Activated naive CD4-positive, alpha-beta T cell treated with anti-CD3 and anti-CD28 coated beads for 36 hours (primary cell): ENCODE measurements around the gene CUX1. TPM values are rescaled to one million over a fixed set of nuclear protein-coding genes. Genes with fewer than 3 reads are reported as not detected.

Experiments
- CTCF ChIA-PET: fragments of 350-600 bp; sonication (Branson Sonifier 250); formaldehyde crosslinking; loops from one replicate; lab custom pipeline; 2021; ENCODE audit warnings: antibody characterized with exemption; lab: Charles Lee
- DNase-seq: peaks from one replicate; pipeline ENCODE4 v3.0.0-alpha.2; 2020
- H3K27ac Mint-ChIP-seq: one replicate; pipeline ENCODE4 v1.8.0; 2021; ENCODE audit warnings: mild to moderate bottlenecking, mixed read lengths
- H3K27me3 Mint-ChIP-seq: one replicate; pipeline ENCODE4 v1.8.0; 2021; ENCODE audit warnings: low read depth, mixed read lengths
- H3K36me3 Mint-ChIP-seq: one replicate; pipeline ENCODE4 v1.8.0; 2021; ENCODE audit warnings: low read depth, mixed read lengths
- H3K4me1 Mint-ChIP-seq: one replicate; pipeline ENCODE4 v1.8.0; 2021; ENCODE audit warnings: low read depth, mixed read lengths
- H3K4me3 Mint-ChIP-seq: one replicate; pipeline ENCODE4 v1.8.0; 2021; ENCODE audit warnings: mild to moderate bottlenecking, moderate library complexity, mixed read lengths
- H3K9me3 Mint-ChIP-seq: one replicate; pipeline ENCODE4 v1.8.0; 2021; ENCODE audit warnings: mixed read lengths
- intact Hi-C: fragments of 100-400 bp; cut with micrococcal nuclease; formaldehyde crosslinking; loops from one replicate; pipeline ENCODE4 v1.15.1; 2023
- total RNA-seq, 2 experiments: library from RNA; stranded (reverse); gene quantifications; one replicate each; pipeline ENCODE4 v1.2.3, GENCODE V29; 2021

Gene CUX1
- total RNA-seq, 2 experiments from 2014 or later: 22.2 to 25.5 TPM

GRCh38 chr7:101901661-101902491 lies 84.5 kb downstream of the CUX1 start:
- H3K36me3 Mint-ChIP-seq: no peaks in the 10 kb centered on the region
- H3K27ac Mint-ChIP-seq: no peak overlapping the region
- H3K4me1 Mint-ChIP-seq: no peaks in the 10 kb centered on the region
- intact Hi-C loops: no loop called here
- no peak for DNase-seq
- H3K4me3 Mint-ChIP-seq: no peak overlapping the region
- CTCF ChIA-PET: no interaction called here
- H3K9me3 Mint-ChIP-seq: no peaks in the 10 kb centered on the region
- no peaks in the 10 kb centered on the region for H3K27me3 Mint-ChIP-seq

- CTCF ChIA-PET: no interaction called here
- H3K27ac Mint-ChIP-seq: no peak overlapping the region
- no peak for DNase-seq
- H3K36me3 Mint-ChIP-seq: no peaks in the 10 kb centered on the region
- intact Hi-C loops: no loop called here
- no peaks in the 10 kb centered on the region for H3K4me1 Mint-ChIP-seq
- H3K4me3 Mint-ChIP-seq: no peak overlapping the region
- no peaks in the 10 kb centered on the region for H3K9me3 Mint-ChIP-seq
- no peaks in the 10 kb centered on the region for H3K27me3 Mint-ChIP-seq
Measured at GRCh38 chr7:101902680-101903514, 85.5 kb downstream of the CUX1 start.

- no peak for DNase-seq
- CTCF ChIA-PET: interaction anchor here (0.6 kb wide), 1 partner anchor 613 kb away, joined by 4 read pairs; no protein-coding TSS in a partner anchor
- Mint-ChIP-seq H3K27me3 (no peaks in the 10 kb centered on the region), H3K27ac (no peak overlapping the region), H3K36me3 (no peaks in the 10 kb centered on the region), H3K9me3 (no peaks in the 10 kb centered on the region), H3K4me1 (no peaks in the 10 kb centered on the region), H3K4me3 (no peak overlapping the region)
- intact Hi-C loops: no loop called here
Measured at GRCh38 chr7:101903515-101903868, 86.1 kb downstream of the CUX1 start.

GRCh38 chr7:101904019-101904418 lies 86.6 kb downstream of the CUX1 start:
- CTCF ChIA-PET: interaction anchor here (0.6 kb wide), 2 partner anchors 75 to 613 kb away, joined by 4 read pairs; no protein-coding TSS in a partner anchor
- H3K27ac Mint-ChIP-seq: no peak overlapping the region
- no peak overlapping the region for H3K4me3 Mint-ChIP-seq
- no peaks in the 10 kb centered on the region for H3K4me1 Mint-ChIP-seq
- no peaks in the 10 kb centered on the region for H3K27me3 Mint-ChIP-seq
- intact Hi-C loops: no loop called here
- H3K9me3 Mint-ChIP-seq: no peaks in the 10 kb centered on the region
- DNase-seq: no peak
- H3K36me3 Mint-ChIP-seq: no peaks in the 10 kb centered on the region

GRCh38 chr7:101905203-101905865 lies 87.9 kb downstream of the CUX1 start:
- H3K4me1 Mint-ChIP-seq: no peaks in the 10 kb centered on the region
- no peak overlapping the region for H3K4me3 Mint-ChIP-seq
- H3K27me3 Mint-ChIP-seq: no peaks in the 10 kb centered on the region
- no peaks in the 10 kb centered on the region for H3K36me3 Mint-ChIP-seq
- H3K27ac Mint-ChIP-seq: no peak overlapping the region
- H3K9me3 Mint-ChIP-seq: no peaks in the 10 kb centered on the region
- no peak for DNase-seq
- intact Hi-C loops: no loop called here
- CTCF ChIA-PET: interaction anchor here (0.6 kb wide), 1 partner anchor 62 kb away, joined by 3 read pairs; no protein-coding TSS in a partner anchor

GRCh38 chr7:101906291-101907240 lies 89.1 kb downstream of the CUX1 start:
- no peak overlapping the region for H3K27ac Mint-ChIP-seq
- H3K27me3 Mint-ChIP-seq: no peaks in the 10 kb centered on the region
- H3K9me3 Mint-ChIP-seq: no peaks in the 10 kb centered on the region
- CTCF ChIA-PET: interaction anchor here (0.6 kb wide), 1 partner anchor 686 kb away, joined by 3 read pairs; no protein-coding TSS in a partner anchor
- H3K4me1 Mint-ChIP-seq: no peaks in the 10 kb centered on the region
- H3K36me3 Mint-ChIP-seq: no peaks in the 10 kb centered on the region
- DNase-seq: no peak
- intact Hi-C loops: no loop called here
- no peak overlapping the region for H3K4me3 Mint-ChIP-seq

GRCh38 chr7:101910991-101911799 lies 93.8 kb downstream of the CUX1 start:
- CTCF ChIA-PET: no interaction called here
- H3K4me1 Mint-ChIP-seq: peaks cover 6% of the 10 kb centered on the region
- H3K27ac Mint-ChIP-seq: no peak overlapping the region
- intact Hi-C loops: no loop called here
- DNase-seq: no peak
- no peaks in the 10 kb centered on the region for H3K36me3 Mint-ChIP-seq
- H3K9me3 Mint-ChIP-seq: no peaks in the 10 kb centered on the region
- H3K27me3 Mint-ChIP-seq: no peaks in the 10 kb centered on the region
- no peak overlapping the region for H3K4me3 Mint-ChIP-seq

- Mint-ChIP-seq H3K4me3 (no peak overlapping the region), H3K36me3 (peaks cover 3% of the 10 kb centered on the region), H3K9me3 (no peaks in the 10 kb centered on the region), H3K27ac (no peak overlapping the region), H3K4me1 (peaks cover 6% of the 10 kb centered on the region), H3K27me3 (no peaks in the 10 kb centered on the region)
- CTCF ChIA-PET: no interaction called here
- intact Hi-C loops: no loop called here
- DNase-seq: no peak
Measured at GRCh38 chr7:101911800-101912715, 94.6 kb downstream of the CUX1 start.

GRCh38 chr7:101912716-101913110 lies 95.3 kb downstream of the CUX1 start:
- Mint-ChIP-seq H3K4me1 (peaks cover 6% of the 10 kb centered on the region), H3K27me3 (no peaks in the 10 kb centered on the region), H3K4me3 (no peak overlapping the region), H3K36me3 (peaks cover 3% of the 10 kb centered on the region), H3K9me3 (no peaks in the 10 kb centered on the region), H3K27ac (no peak overlapping the region)
- no peak for DNase-seq
- CTCF ChIA-PET: no interaction called here
- intact Hi-C loops: no loop called here

- intact Hi-C loops: no loop called here
- CTCF ChIA-PET: no interaction called here
- Mint-ChIP-seq H3K27ac (no peak overlapping the region), H3K9me3 (no peaks in the 10 kb centered on the region), H3K4me1 (peaks cover 6% of the 10 kb centered on the region), H3K27me3 (no peaks in the 10 kb centered on the region), H3K36me3 (peaks cover 3% of the 10 kb centered on the region), H3K4me3 (no peak overlapping the region)
- no peak for DNase-seq
Measured at GRCh38 chr7:101913247-101913721, 95.9 kb downstream of the CUX1 start.
